GM12892 (cell line): ENCODE results near the gene SLC6A6.

ENCODE experiments used
- POLR2A ChIP-seq: IDR thresholded peaks from 2 replicates; pipeline ENCODE4 v1.6.1; 2011; ENCODE audit warnings: low read depth, low read length, control low read depth
- POLR2AphosphoS5 ChIP-seq: IDR thresholded peaks from 2 replicates; pipeline ENCODE4 v1.6.1; 2011; ENCODE audit warnings: low read depth, low read length, control low read depth
- TAF1 ChIP-seq: IDR thresholded peaks from 2 replicates; pipeline ENCODE4 v1.6.1; 2011; ENCODE audit warnings: low read depth, mild to moderate bottlenecking, control low read depth, low read length, borderline replicate concordance

DNA sequence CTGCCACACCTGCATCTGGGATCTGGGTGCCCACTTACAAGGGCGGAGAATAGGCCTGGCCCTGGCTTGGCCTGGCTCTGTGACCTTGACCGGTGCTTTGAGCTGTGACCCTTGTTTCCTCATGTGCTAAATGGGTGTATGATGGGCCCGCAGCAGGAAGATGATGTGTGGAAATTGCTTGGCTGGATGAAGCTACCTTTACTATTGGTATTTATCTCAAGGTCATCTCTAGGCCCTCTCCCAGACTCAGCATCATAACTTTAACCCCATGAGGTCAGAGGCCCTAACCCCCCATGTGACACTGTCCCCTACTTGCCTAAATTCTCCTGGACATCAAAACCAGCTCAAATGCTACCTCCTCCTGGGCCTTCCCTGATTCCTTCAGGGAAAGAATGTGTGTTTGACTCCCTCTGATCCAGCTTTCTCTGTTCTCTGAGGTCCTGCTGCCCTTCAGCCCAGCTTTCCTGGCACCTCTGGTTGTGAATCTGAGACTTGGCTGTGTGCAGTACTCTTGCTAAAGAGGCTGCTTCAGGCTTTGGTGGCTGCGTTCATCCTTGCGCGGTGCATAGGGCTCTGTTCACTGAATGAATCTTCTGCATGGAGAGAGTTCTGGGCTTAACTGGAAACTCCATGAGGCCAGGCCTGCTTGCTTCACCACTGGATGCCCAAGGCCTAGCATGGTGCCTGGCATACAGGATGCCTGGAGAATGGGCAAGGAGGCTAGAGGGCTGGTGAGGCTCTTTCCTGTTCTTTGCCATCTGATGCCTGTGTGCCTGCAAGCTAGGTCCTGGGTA, 25.2 kb upstream of the SLC6A6 start:
- no peak for TF ChIP-seq POLR2AphosphoS5
- no peak for TF ChIP-seq POLR2A
- TF ChIP-seq TAF1, result no peak
